ENCODE measurements around the gene KRTAP5-4.

The KRTAP5-4 gene

DNA sequence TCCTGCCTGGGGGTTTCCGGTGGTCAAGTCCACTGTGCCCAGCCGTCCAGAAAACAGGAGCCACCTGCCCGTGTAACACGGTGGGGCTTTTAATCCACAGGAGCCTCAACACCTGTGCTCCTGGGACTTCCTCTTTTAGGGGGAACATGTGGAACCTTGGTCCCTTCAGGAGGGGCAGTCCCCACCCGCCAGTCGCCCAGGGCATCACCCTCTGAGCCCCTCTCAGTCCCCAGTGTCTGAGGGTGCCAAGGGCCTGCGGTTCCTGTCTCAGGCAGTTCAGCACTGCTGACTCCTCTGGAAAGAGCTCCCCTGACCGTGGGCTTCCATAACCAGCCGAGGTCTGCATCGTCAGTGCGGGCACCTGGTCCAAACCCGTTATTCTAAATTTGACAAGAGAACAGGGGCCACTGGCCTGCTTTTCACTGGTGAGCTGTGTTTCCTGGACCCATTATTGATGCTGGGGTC, 23.5 kb upstream of the KRTAP5-4 start:
- FAIRE-seq: no peak

DNA sequence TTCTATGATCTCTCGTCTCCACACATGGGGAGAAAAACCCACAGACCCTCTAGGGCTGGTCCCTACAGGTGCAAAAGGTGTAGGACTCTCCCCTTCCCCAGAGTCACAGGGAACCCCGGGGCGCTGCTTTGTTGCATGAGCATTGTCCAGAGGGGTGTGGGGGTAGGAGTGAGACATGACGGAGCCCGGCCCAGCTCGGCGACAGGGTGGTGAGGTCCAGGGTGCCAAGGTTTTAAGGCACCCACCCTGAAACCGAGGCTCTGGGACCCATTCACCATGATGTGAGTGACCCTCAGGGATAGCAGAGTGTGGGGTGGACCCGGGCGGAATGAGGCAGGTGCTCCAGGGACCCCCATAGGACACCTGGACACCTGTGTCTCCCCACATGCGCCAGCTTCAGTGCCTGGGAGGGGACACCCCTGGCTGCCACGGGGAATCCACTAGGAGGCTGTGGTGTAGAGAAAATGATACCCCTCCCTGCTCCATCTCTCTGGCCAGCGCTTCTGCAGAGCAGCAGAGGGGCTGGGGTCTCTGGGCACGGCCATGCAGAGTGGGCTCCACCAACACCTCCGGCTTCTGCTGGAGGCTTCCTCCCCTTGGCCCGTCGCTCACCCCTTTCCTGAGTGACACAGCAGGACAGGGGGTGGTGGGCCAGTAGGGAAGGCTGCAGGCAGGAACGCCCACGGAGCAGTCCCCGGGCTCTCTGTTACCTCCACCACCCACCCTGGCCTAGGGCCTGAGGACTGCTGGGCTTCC, 22.8 kb upstream of the KRTAP5-4 start:
- no peak for DNase-seq (ENCODE audit: insufficient read length, low spot score)
- FAIRE-seq: no peak
- TF ChIP-seq TAF1 (IDR thresholded peaks at IDR 0.05; ENCODE audit: low read depth, low read length) (no peak), SPI1 (IDR thresholded peaks at IDR 0.05; ENCODE audit: low read depth, low read length) (no peak), POU2F2 (IDR thresholded peaks at IDR 0.05; ENCODE audit: low read depth, low read length) (no peak), POLR2AphosphoS5 (IDR thresholded peaks at IDR 0.05; ENCODE audit: low read depth, low read length) (no peak), PAX5 (IDR thresholded peaks at IDR 0.05; ENCODE audit: insufficient read depth, low read length, severe bottlenecking) (no peak), POLR2A (IDR thresholded peaks at IDR 0.05; ENCODE audit: low read depth, low read length) (no peak)

More for the DNA sequence above, 23.5 kb upstream of the KRTAP5-4 start:
- DNase-seq (ENCODE audit: insufficient read length, low spot score): no peak
- TF ChIP-seq SPI1 (IDR thresholded peaks at IDR 0.05; ENCODE audit: low read depth, low read length) (peak; percentile 46), POLR2A (IDR thresholded peaks at IDR 0.05; ENCODE audit: low read depth, low read length) (no peak), TAF1 (IDR thresholded peaks at IDR 0.05; ENCODE audit: low read depth, low read length) (no peak), PAX5 (IDR thresholded peaks at IDR 0.05; ENCODE audit: insufficient read depth, low read length, severe bottlenecking) (no peak)

DNA sequence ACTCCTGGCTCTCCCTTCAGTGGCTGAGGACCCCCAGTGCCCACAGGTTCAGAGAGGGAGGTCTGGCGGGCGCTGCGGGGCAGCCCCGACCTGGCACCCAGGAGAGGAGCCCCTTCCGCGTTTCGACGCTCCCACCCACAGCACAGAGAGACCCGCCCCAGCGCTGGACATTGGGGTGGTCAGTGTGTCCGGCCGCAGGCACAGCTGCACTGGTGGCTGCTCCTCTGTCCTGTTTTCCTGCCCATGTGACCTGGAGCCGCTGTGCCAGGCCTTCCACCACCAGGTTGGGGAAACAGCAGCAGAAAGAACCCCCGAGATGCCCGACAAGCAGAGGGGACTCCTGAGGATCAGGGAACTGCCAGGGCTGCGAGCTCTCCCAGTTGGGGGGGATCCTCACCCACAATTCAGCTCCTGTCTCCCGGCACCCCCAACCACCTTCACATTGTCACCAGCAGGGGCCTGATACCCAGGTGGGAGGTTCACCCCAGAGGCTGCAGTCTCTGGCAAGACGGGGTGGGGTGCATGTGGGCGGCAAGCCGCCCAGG, 21.3 kb upstream of the KRTAP5-4 start:
- DNase-seq (ENCODE audit: insufficient read length, low spot score): no peak
- no peak for TF ChIP-seq PAX5 (IDR thresholded peaks at IDR 0.05; ENCODE audit: insufficient read depth, low read length, severe bottlenecking)
- FAIRE-seq: no peak

DNA sequence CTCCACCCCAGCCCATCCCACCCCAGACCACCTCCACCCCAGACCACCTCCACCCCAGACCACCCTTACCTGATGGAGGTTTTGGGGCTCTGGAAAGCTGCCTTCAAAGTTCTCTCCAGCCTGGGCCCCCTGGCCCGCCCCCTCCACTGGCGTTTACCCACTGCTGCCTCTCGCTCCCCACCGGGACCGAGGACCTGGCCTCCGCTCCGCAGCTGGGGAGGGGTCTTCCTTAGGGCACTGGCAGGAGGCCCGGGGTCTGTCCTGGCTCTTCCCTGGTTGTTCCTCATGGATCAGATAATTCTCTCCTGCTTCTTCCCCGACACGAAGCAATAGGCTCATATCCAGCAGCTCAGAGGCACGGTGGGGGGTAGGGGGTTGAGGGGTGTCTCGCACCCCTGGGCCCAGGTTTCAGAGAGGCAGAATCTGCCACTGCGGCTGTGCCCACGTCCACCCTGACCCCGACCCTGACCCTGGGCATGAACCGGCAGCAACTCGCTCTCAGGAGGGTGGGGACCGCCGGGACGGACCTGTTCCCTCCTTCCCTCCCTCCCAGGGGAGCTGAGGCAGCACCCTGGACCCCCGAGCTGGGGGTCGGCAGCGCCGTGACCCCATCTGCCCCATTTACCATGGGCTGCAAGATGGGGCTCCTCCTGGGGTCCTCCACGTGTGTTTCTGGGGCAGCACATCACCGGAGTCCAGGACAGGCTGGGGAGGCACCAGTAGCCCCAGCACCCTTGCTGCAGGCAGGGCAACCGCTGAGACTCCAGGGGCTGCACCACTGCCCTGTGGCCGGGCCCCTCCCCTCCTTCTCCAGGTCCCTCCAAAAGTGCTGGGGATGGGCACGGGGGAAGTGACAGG, 20.6 kb upstream of the KRTAP5-4 start:
- FAIRE-seq (no peak), DNase-seq (ENCODE audit: insufficient read length, low spot score) (no peak)
- no peak for TF ChIP-seq SPI1 (IDR thresholded peaks at IDR 0.05; ENCODE audit: low read depth, low read length)
- TF ChIP-seq POLR2AphosphoS5 (IDR thresholded peaks at IDR 0.05; ENCODE audit: low read depth, low read length): no peak
- TF ChIP-seq TAF1 (IDR thresholded peaks at IDR 0.05; ENCODE audit: low read depth, low read length): no peak
- no peak for TF ChIP-seq POU2F2 (IDR thresholded peaks at IDR 0.05; ENCODE audit: low read depth, low read length)
- no peak for TF ChIP-seq POLR2A (IDR thresholded peaks at IDR 0.05; ENCODE audit: low read depth, low read length)
- no peak for TF ChIP-seq PAX5 (IDR thresholded peaks at IDR 0.05; ENCODE audit: insufficient read depth, low read length, severe bottlenecking)

DNA sequence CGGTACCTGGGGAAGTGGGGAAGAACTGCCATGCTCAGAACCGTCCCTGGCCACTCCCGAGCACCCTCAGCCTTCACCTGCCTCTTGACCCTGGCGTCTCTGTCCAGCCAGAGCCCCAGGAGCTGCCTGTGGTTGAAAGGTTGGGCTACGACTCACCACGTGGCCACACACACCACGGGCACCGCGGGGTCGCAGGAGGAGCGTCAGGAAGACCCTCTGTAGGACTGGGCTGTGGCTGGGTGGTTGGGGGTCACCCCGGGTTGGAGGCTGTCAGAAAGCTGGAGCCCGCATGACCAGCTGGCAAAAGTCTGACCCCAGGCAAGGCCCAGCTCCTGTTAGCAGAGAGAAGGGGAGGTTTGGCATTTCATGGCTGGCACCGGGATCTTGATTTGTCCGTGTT, 19.2 kb upstream of the KRTAP5-4 start:
- no peak for FAIRE-seq
- TF ChIP-seq POLR2AphosphoS5 (IDR thresholded peaks at IDR 0.05; ENCODE audit: low read depth, low read length) (no peak), PAX5 (IDR thresholded peaks at IDR 0.05; ENCODE audit: insufficient read depth, low read length, severe bottlenecking) (no peak), TAF1 (IDR thresholded peaks at IDR 0.05; ENCODE audit: low read depth, low read length) (no peak), POU2F2 (IDR thresholded peaks at IDR 0.05; ENCODE audit: low read depth, low read length) (no peak), SPI1 (IDR thresholded peaks at IDR 0.05; ENCODE audit: low read depth, low read length) (no peak), POLR2A (IDR thresholded peaks at IDR 0.05; ENCODE audit: low read depth, low read length) (no peak)
- DNase-seq (ENCODE audit: insufficient read length, low spot score): no peak

DNA sequence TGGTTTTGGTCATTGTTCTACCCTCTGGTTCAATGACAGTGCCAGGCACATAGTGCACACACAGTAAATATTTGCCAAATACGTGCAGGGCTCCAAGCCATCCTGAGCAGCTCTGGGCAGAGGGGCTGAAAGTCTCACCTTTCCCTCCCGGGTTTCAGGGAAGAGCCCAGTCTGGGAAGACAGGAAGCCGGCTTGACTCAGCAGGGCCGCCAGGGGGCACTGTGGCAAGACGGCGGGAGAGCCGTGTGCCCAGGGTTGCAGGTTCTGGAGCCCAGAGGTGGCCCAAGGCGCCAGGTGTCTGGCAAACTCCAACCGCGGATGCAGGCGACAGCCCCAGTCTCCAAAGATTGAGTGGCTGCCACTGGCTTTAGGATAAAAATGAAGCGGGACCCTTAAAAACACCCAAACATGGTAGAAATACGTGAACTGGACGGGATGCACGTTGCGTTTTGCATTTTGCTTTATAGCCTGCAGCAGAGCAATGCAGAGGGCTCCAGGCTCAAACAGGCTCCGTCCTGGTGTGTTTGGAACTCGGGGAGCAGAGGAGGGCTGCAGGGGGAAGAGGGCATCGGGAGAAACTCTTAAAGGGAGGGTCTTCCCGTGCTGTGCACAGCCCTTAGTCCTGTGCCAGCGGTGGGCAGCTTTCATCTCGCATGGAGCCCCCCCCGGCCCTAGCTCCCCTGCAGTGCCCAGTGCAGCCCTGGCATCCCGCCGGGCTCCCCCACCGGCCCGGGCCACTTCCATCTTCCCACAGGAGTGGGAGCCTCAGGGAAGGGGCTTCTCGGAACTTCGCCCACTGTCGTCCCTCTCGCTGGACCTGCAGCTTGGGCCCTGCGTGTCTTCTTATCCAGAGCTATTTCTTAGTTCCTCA, 18.4 kb upstream of the KRTAP5-4 start:
- DNase-seq (ENCODE audit: insufficient read length, low spot score) (peak; percentile 67), FAIRE-seq (peak; percentile 23)
- TF ChIP-seq POLR2AphosphoS5 (IDR thresholded peaks at IDR 0.05; ENCODE audit: low read depth, low read length) (no peak), TAF1 (IDR thresholded peaks at IDR 0.05; ENCODE audit: low read depth, low read length) (no peak), POLR2A (IDR thresholded peaks at IDR 0.05; ENCODE audit: low read depth, low read length) (no peak), SPI1 (IDR thresholded peaks at IDR 0.05; ENCODE audit: low read depth, low read length) (no peak), POU2F2 (IDR thresholded peaks at IDR 0.05; ENCODE audit: low read depth, low read length) (no peak), PAX5 (IDR thresholded peaks at IDR 0.05; ENCODE audit: insufficient read depth, low read length, severe bottlenecking) (no peak)

DNA sequence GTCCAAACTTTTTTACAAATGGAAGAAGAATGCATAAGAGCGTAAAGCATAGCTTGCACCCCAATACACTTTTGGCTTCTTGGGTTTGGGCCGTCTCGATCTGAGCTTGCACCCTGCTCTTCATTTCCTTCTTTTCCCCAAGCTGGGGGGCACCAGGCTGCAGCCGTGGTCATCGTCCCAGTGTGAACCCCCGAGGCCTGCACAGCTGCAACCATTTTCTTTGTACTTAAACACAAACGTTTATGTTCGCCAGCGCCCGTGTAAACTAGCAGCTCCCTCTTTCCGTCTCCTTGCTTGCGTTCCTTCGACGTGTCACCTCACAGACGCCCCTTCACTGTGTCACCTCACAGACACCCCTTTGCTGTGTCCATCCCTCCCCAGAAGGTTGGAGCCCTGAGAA, 17.7 kb upstream of the KRTAP5-4 start:
- TF ChIP-seq POLR2A (IDR thresholded peaks at IDR 0.05; ENCODE audit: low read depth, low read length) (no peak), PAX5 (IDR thresholded peaks at IDR 0.05; ENCODE audit: insufficient read depth, low read length, severe bottlenecking) (no peak), POU2F2 (IDR thresholded peaks at IDR 0.05; ENCODE audit: low read depth, low read length) (no peak), SPI1 (IDR thresholded peaks at IDR 0.05; ENCODE audit: low read depth, low read length) (no peak), POLR2AphosphoS5 (IDR thresholded peaks at IDR 0.05; ENCODE audit: low read depth, low read length) (no peak), TAF1 (IDR thresholded peaks at IDR 0.05; ENCODE audit: low read depth, low read length) (no peak)
- FAIRE-seq (no peak), DNase-seq (ENCODE audit: insufficient read length, low spot score) (no peak)

DNA sequence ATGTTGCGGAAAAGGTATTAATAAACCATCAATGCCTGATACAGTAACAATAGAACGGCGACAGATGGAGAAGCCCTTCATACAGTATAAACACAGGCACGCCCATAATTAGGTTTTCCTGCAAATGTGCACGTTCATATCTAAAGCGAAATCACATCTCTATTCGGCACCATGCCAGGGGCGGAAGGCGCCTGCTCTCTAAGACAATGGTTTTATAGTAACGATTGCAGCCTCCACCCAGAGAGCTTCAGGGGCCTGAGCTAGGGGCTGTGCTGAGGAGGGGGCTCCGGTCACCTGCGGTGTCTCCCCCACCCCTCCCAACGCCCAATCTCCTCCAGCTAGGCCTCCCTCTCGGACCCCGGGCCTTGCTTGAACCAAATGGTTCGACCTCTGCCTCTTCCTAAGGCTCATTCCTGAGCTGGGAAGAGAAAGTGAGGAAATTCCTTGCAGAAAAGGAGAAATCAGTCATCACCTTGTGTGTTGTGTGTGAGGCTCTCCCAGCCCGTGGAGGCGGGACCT, 17.2 kb upstream of the KRTAP5-4 start:
- TF ChIP-seq PAX5 (IDR thresholded peaks at IDR 0.05; ENCODE audit: insufficient read depth, low read length, severe bottlenecking): no peak
- TF ChIP-seq SPI1 (IDR thresholded peaks at IDR 0.05; ENCODE audit: low read depth, low read length): no peak
- no peak for DNase-seq (ENCODE audit: insufficient read length, low spot score)
- FAIRE-seq: no peak

DNA sequence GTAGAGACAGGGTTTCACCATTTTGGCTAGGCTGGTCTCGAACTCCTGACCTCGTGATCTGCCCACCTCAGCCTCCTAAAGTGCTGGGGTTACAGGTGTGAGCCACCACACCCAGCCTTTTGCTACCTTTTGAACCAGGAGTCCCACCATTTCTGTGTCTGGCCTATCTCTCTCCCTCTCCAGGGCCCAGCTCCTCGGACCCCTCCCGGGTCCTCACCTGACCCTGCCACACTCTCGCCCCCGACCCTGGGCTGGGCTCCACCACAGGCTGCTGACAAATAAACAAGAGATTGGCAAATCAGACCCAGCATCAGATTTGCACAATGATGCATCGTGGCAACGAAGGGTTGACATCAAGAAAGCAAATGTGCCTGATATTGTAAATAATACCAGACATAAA, 16.4 kb upstream of the KRTAP5-4 start:
- FAIRE-seq (no peak), DNase-seq (ENCODE audit: insufficient read length, low spot score) (no peak)

More for the DNA sequence above, 16.4 kb upstream of the KRTAP5-4 start:
- TF ChIP-seq POLR2AphosphoS5 (IDR thresholded peaks at IDR 0.05; ENCODE audit: low read depth, low read length): no peak
- TF ChIP-seq PAX5 (IDR thresholded peaks at IDR 0.05; ENCODE audit: insufficient read depth, low read length, severe bottlenecking): no peak
